ENCODE results near the gene PKHD1.

The PKHD1 gene

GRCh38 chr6:52087498-52087999, at the start of gene PKHD1:
Gene PKHD1, minus strand, starts transcription at chr6:52087613. Its CDS starts 2,680 bp downstream, at chr6:52084933.
- Histone ChIP-seq H3K4me2 (no peak within 1 kb of the TSS), H3K4me3 (no peak within 1 kb of the TSS), H3K4me1 (no peaks in the 10 kb centered on the region), H3K9me3 (no peaks in the 10 kb centered on the region), H3K36me3 (no peaks in the 10 kb centered on the region), H3K27me3 (no peaks in the 10 kb centered on the region), H3K9ac (no peak within 1 kb of the TSS), H3K27ac (no peak within 1 kb of the TSS), H4K20me1 (no peaks in the 10 kb centered on the region)
- no peak for TF ChIP-seq Cebpa-rat (IDR thresholded peaks at IDR 0.05)

- no peak for TF ChIP-seq Cebpa-rat (IDR thresholded peaks at IDR 0.05)
- Histone ChIP-seq H3K27ac (no peak overlapping the region), H3K4me3 (no peak overlapping the region), H3K4me1 (no peaks in the 10 kb centered on the region), H3K4me2 (no peak overlapping the region), H3K27me3 (no peaks in the 10 kb centered on the region), H4K20me1 (no peaks in the 10 kb centered on the region), H3K36me3 (no peaks in the 10 kb centered on the region), H3K9me3 (no peaks in the 10 kb centered on the region), H3K9ac (no peak overlapping the region)
Measured at GRCh38 chr6:52136934-52137467, 49.6 kb upstream of the PKHD1 start.

GRCh38 chr6:52136055-52136454, 48.6 kb upstream of the PKHD1 start:
- Histone ChIP-seq H3K4me3 (no peak overlapping the region), H3K9ac (no peak overlapping the region), H3K4me2 (no peak overlapping the region), H3K27me3 (no peaks in the 10 kb centered on the region), H4K20me1 (no peaks in the 10 kb centered on the region), H3K4me1 (no peaks in the 10 kb centered on the region), H3K9me3 (no peaks in the 10 kb centered on the region), H3K36me3 (no peaks in the 10 kb centered on the region), H3K27ac (no peak overlapping the region)
- TF ChIP-seq Cebpa-rat (IDR thresholded peaks at IDR 0.05): no peak

GRCh38 chr6:52135217-52135616, 47.8 kb upstream of the PKHD1 start:
- H4K20me1 ChIP-seq: no peaks in the 10 kb centered on the region
- H3K27ac ChIP-seq: no peak overlapping the region

GRCh38 chr6:52134011-52134410, 46.6 kb upstream of the PKHD1 start:
- Histone ChIP-seq H3K27me3 (no peaks in the 10 kb centered on the region), H3K27ac (no peak overlapping the region), H4K20me1 (no peaks in the 10 kb centered on the region), H3K4me3 (no peak overlapping the region), H3K4me2 (no peak overlapping the region), H3K9me3 (no peaks in the 10 kb centered on the region), H3K9ac (no peak overlapping the region), H3K4me1 (no peaks in the 10 kb centered on the region), H3K36me3 (no peaks in the 10 kb centered on the region)
- TF ChIP-seq Cebpa-rat (IDR thresholded peaks at IDR 0.05): no peak

More at GRCh38 chr6:52135217-52135616, 47.8 kb upstream of the PKHD1 start:
- Histone ChIP-seq H3K36me3 (no peaks in the 10 kb centered on the region), H3K9ac (no peak overlapping the region), H3K4me1 (no peaks in the 10 kb centered on the region), H3K27me3 (no peaks in the 10 kb centered on the region), H3K4me3 (no peak overlapping the region), H3K9me3 (no peaks in the 10 kb centered on the region), H3K4me2 (no peak overlapping the region)
- no peak for TF ChIP-seq Cebpa-rat (IDR thresholded peaks at IDR 0.05)

GRCh38 chr6:52133324-52133723, 45.9 kb upstream of the PKHD1 start:
- H4K20me1 ChIP-seq: no peaks in the 10 kb centered on the region
- H3K36me3 ChIP-seq: no peaks in the 10 kb centered on the region
- H3K9me3 ChIP-seq: no peaks in the 10 kb centered on the region
- H3K4me3 ChIP-seq: no peak overlapping the region
- no peak overlapping the region for H3K9ac ChIP-seq
- H3K4me2 ChIP-seq: no peak overlapping the region
- H3K27ac ChIP-seq: no peak overlapping the region
- no peaks in the 10 kb centered on the region for H3K4me1 ChIP-seq
- H3K27me3 ChIP-seq: no peaks in the 10 kb centered on the region
- TF ChIP-seq Cebpa-rat (IDR thresholded peaks at IDR 0.05): no peak

- Histone ChIP-seq H3K4me3 (no peak overlapping the region), H3K9ac (no peak overlapping the region), H3K27me3 (no peaks in the 10 kb centered on the region), H3K27ac (no peak overlapping the region), H3K9me3 (no peaks in the 10 kb centered on the region), H4K20me1 (no peaks in the 10 kb centered on the region), H3K4me2 (no peak overlapping the region), H3K36me3 (no peaks in the 10 kb centered on the region), H3K4me1 (no peaks in the 10 kb centered on the region)
- TF ChIP-seq Cebpa-rat (IDR thresholded peaks at IDR 0.05): no peak
Measured at GRCh38 chr6:52132292-52132691, 44.9 kb upstream of the PKHD1 start.

- no peak overlapping the region for H3K4me2 ChIP-seq
- no peak for TF ChIP-seq Cebpa-rat (IDR thresholded peaks at IDR 0.05)
- H3K27me3 ChIP-seq: no peaks in the 10 kb centered on the region
- no peaks in the 10 kb centered on the region for H4K20me1 ChIP-seq
- no peaks in the 10 kb centered on the region for H3K36me3 ChIP-seq
- H3K4me1 ChIP-seq: no peaks in the 10 kb centered on the region
- no peak overlapping the region for H3K27ac ChIP-seq
- H3K9ac ChIP-seq: no peak overlapping the region
- no peaks in the 10 kb centered on the region for H3K9me3 ChIP-seq
- H3K4me3 ChIP-seq: no peak overlapping the region
Measured at GRCh38 chr6:52130440-52130839, 43.0 kb upstream of the PKHD1 start.

GRCh38 chr6:52127957-52128356, 40.5 kb upstream of the PKHD1 start:
- H3K4me3 ChIP-seq: no peak overlapping the region
- no peaks in the 10 kb centered on the region for H3K27me3 ChIP-seq
- H3K36me3 ChIP-seq: no peaks in the 10 kb centered on the region
- H4K20me1 ChIP-seq: no peaks in the 10 kb centered on the region
- no peak for TF ChIP-seq Cebpa-rat (IDR thresholded peaks at IDR 0.05)
- H3K9me3 ChIP-seq: no peaks in the 10 kb centered on the region
- no peak overlapping the region for H3K4me2 ChIP-seq
- no peak overlapping the region for H3K27ac ChIP-seq
- H3K9ac ChIP-seq: no peak overlapping the region
- H3K4me1 ChIP-seq: no peaks in the 10 kb centered on the region

GRCh38 chr6:52126231-52126630, 38.8 kb upstream of the PKHD1 start:
- H3K4me3 ChIP-seq: no peak overlapping the region
- TF ChIP-seq Cebpa-rat (IDR thresholded peaks at IDR 0.05): no peak
- H3K9ac ChIP-seq: no peak overlapping the region
- no peak overlapping the region for H3K4me2 ChIP-seq
- no peak overlapping the region for H3K27ac ChIP-seq
- H3K9me3 ChIP-seq: no peaks in the 10 kb centered on the region
- H3K27me3 ChIP-seq: no peaks in the 10 kb centered on the region
- no peaks in the 10 kb centered on the region for H3K36me3 ChIP-seq
- H3K4me1 ChIP-seq: no peaks in the 10 kb centered on the region
- no peaks in the 10 kb centered on the region for H4K20me1 ChIP-seq

- Histone ChIP-seq H3K9me3 (no peaks in the 10 kb centered on the region), H3K9ac (no peak overlapping the region), H3K27me3 (no peaks in the 10 kb centered on the region), H3K27ac (no peak overlapping the region), H3K4me3 (no peak overlapping the region), H4K20me1 (no peaks in the 10 kb centered on the region), H3K4me2 (no peak overlapping the region), H3K4me1 (no peaks in the 10 kb centered on the region), H3K36me3 (no peaks in the 10 kb centered on the region)
- no peak for TF ChIP-seq Cebpa-rat (IDR thresholded peaks at IDR 0.05)
Measured at GRCh38 chr6:52125572-52125971, 38.2 kb upstream of the PKHD1 start.
